Sciatic nerve (tissue), 2 donors: Measurements from ENCODE around the gene MAFG. TPM values are rescaled to one million over a fixed set of nuclear protein-coding genes. Genes with fewer than 3 reads are reported as not detected.
A peak's percentile ranks its signal among the peaks of the same experiment; 100 is the strongest.

Source experiments
- ATAC-seq: fragments of 200-7000 bp; cut with Tn5 transposase; one replicate; pipeline ENCODE4 v1.9.1; 2020; ENCODE audit warnings: mild to moderate bottlenecking, moderate library complexity
- DNase-seq: peaks from one replicate; pipeline ENCODE4 v3.0.0-alpha.2; 2020; ENCODE audit warnings: low spot score
- intact Hi-C: fragments of 100-400 bp; cut with DNase I; formaldehyde crosslinking; loops from one replicate; pipeline ENCODE4 v1.14.2; 2022
- total RNA-seq: library from RNA; stranded (reverse); fragmentation: NEBNext Ultra II Directional; extraction: Animal tissue kit (Norgen Biotek cat#: 25700); gene quantifications from one replicate; pipeline ENCODE4 v1.2.1, GENCODE V29; 2021
- donor health status: DM: no; HTN: no; CAD: no.
- donor health status: DM: no; HTN: no; CAD: no.

Gene MAFG
- total RNA-seq, 1 donor from 2014 or later = 27.8 TPM

GRCh38 chr17:81885454-81885853 is 42.1 kb downstream of the MAFG start:
- intact Hi-C loops = no loop called here
- ATAC-seq = no peak
- DNase-seq = no peak

DNA sequence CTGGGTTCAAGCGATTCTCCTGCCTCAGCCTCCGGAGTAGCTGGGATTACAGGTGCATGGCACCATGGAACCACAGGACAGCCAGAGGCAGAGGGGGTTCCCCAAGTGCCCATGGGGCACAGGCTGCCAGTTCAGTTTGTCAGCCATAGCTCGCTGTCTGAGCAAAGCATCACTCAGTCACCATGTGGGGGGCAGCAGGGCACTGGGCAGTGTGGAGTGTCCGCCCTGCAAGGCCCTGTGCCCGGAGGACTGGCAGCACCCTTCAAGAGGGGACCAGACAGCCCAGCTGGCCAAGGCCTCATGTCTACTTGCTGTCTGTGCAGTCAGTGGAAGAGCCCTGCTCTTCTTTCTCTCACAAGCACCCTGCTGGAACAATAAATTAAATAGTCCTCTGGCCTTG is 42.6 kb downstream of the MAFG start:
- no peak for DNase-seq
- intact Hi-C loops = no loop called here
- no peak for ATAC-seq

- ATAC-seq (peak; percentile 33), DNase-seq (no peak)
- intact Hi-C loops = no loop called here
Measured at GRCh38 chr17:81884520-81884919, 43.0 kb downstream of the MAFG start.

DNA sequence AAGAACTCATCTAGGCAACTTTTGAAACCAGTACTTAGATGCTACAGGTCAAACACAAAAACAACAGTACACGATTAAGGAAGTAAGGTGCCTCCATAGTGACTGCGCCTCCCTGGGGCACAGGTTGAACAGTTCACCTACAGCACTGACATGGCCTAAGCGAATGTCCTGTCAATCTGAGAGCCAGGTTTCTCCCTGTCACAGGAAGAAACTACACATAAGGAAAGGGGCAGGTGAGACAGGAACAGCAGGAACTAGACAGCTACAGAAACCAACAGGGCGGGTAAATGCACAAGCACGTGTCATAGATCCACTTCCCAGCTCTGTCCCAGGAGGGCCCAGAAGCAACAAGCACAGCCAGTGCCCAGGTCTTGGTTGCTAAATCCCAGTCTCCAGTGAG is 48.4 kb downstream of the MAFG start:
- intact Hi-C loops = no loop called here
- ATAC-seq (no peak), DNase-seq (no peak)

- DNase-seq (no peak), ATAC-seq (no peak)
- intact Hi-C loops = no loop called here
Measured at GRCh38 chr17:81878294-81878693, 49.2 kb downstream of the MAFG start.

DNA sequence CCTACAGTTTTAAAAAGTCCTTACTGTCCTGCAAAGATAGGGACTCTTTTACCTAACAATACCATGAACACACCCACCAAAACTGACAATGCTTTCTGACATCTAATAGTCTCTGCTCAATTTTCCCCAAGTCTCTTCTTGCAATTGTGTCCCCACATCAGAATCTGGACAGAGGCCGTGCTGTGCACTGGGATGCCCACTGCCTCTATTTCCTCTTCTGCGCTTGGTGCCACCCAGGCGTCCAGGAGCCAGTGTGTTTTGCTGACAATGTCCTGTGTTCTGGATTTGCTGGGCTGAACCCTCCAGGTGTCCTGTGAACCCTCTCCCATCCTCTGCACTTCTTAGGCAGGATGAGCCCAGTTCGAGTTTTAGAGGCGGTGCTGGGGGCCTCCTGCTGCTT is 50.0 kb downstream of the MAFG start:
- ATAC-seq = no peak
- DNase-seq = no peak
- intact Hi-C loops = no loop called here

- intact Hi-C loops = no loop called here
- peak; percentile 98 for DNase-seq
- ATAC-seq = peak; percentile 37
Measured at GRCh38 chr17:81871387-81872230, 55.9 kb downstream of the MAFG start.

- intact Hi-C loops = no loop called here
- ATAC-seq (peak; percentile 64), DNase-seq (no peak)
Measured at GRCh38 chr17:81870981-81871386, 56.6 kb downstream of the MAFG start, which contains the start of gene ARHGDIA. ARHGDIA (minus strand) TSS chr17:81871337; CDS start chr17:81869930, 1,407 bp downstream.

DNA sequence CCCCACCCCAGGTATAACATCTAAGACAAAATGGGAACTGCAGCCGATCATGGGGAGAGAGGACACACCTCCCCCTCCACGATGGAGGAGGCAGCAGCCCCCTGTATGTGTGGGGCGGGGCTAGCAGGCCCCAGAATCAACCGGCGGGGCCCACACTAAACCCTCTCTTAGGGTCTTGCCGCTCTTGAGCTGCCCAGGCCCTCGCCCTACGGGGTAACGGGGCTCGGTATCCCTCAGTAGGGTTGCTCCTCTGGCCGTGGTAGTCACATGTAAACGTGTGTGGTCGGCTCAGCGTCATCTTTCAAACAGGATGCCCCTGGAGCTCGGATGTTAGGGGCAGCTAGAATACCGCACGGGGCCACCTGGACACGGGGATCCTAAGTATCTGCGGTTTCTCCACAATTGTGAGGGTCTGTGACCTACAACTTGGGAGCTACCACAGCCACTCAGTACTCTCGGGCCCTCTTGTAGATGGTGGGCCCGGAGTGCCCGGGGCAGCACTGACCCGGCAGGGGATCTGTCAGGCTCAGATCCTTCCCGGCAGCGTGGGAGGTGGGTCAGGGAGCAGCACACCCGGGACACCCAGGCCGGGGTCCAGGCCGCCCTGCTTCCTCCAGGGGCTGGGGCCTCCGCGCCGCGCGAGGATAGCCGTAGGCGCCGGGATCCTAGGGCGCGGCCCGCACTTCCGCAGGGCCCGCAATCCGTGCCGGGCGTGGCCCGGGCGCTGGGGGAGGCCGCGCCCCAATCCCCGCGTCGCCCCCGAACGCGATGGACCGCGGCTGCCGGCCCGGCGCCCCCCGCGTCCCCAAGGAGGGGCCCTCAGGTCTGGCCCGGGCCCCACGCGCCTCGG is 57.2 kb downstream of the MAFG start:
- DNase-seq (no peak), ATAC-seq (peak; percentile 9)
- intact Hi-C loops = no loop called here

GRCh38 chr17:81869221-81870130 is 58.1 kb downstream of the MAFG start:
- intact Hi-C loops = no loop called here
- ATAC-seq = peak; percentile 33
- no peak for DNase-seq

GRCh38 chr17:81868674-81869220 is 58.8 kb downstream of the MAFG start:
- intact Hi-C loops = no loop called here
- peak; percentile 18 for ATAC-seq
- no peak for DNase-seq

Other genes with a start within 250 kb of the MAFG start
- 31.8 TPM for gene ARL16, start 243.9 kb downstream of the MAFG start, total RNA-seq
- gene HGS, start 243.7 kb downstream of the MAFG start, total RNA-seq = 79.8 TPM
- gene MRPL12, start 224.4 kb downstream of the MAFG start, total RNA-seq = 23.6 TPM
- gene SLC25A10, start 215.5 kb downstream of the MAFG start, total RNA-seq = 23.0 TPM
- 7.8 TPM for gene GCGR, start 123.6 kb downstream of the MAFG start, total RNA-seq
- gene MCRIP1, start 94.4 kb downstream of the MAFG start, total RNA-seq = 91.5 TPM
- not detected for gene PPP1R27, start 92.7 kb downstream of the MAFG start, total RNA-seq
- gene P4HB, start 67.2 kb downstream of the MAFG start, total RNA-seq = 248 TPM
- 387 TPM for gene ARHGDIA, start 56.4 kb downstream of the MAFG start, total RNA-seq
- 45.9 TPM for gene ALYREF, start 36.1 kb downstream of the MAFG start, total RNA-seq
- gene ANAPC11, start 36.0 kb downstream of the MAFG start, total RNA-seq = 58.2 TPM
- gene NPB, start 25.5 kb downstream of the MAFG start, total RNA-seq = 0.80 TPM
- 34.1 TPM for gene PCYT2, start 16.3 kb downstream of the MAFG start, total RNA-seq
- gene SIRT7, start 9.6 kb downstream of the MAFG start, total RNA-seq = 17.7 TPM
- gene PYCR1, start 9.6 kb upstream of the MAFG start, total RNA-seq = 8.0 TPM
- not detected for gene MYADML2, start 19.5 kb upstream of the MAFG start, total RNA-seq
- gene NOTUM, start 33.5 kb upstream of the MAFG start, total RNA-seq = not detected
- 32.5 TPM for gene ASPSCR1, start 49.9 kb upstream of the MAFG start, total RNA-seq
- 33.6 TPM for gene CENPX, start 95.1 kb upstream of the MAFG start, total RNA-seq
- 8.6 TPM for gene LRRC45, start 95.6 kb upstream of the MAFG start, total RNA-seq
- 4.0 TPM for gene RAC3, start 103.9 kb upstream of the MAFG start, total RNA-seq
- gene DCXR, start 110.0 kb upstream of the MAFG start, total RNA-seq = 80.0 TPM
- gene RFNG, start 124.1 kb upstream of the MAFG start, total RNA-seq = 42.4 TPM
- gene GPS1, start 124.2 kb upstream of the MAFG start, total RNA-seq = 68.2 TPM
- gene DUS1L, start 138.1 kb upstream of the MAFG start, total RNA-seq = 57.1 TPM
- 280 TPM for gene FASN, start 170.5 kb upstream of the MAFG start, total RNA-seq